ENCODE results near the gene TMEM59L.
A peak's percentile ranks its signal among the peaks of the same experiment; 100 is the strongest.

The TMEM59L gene

DNA sequence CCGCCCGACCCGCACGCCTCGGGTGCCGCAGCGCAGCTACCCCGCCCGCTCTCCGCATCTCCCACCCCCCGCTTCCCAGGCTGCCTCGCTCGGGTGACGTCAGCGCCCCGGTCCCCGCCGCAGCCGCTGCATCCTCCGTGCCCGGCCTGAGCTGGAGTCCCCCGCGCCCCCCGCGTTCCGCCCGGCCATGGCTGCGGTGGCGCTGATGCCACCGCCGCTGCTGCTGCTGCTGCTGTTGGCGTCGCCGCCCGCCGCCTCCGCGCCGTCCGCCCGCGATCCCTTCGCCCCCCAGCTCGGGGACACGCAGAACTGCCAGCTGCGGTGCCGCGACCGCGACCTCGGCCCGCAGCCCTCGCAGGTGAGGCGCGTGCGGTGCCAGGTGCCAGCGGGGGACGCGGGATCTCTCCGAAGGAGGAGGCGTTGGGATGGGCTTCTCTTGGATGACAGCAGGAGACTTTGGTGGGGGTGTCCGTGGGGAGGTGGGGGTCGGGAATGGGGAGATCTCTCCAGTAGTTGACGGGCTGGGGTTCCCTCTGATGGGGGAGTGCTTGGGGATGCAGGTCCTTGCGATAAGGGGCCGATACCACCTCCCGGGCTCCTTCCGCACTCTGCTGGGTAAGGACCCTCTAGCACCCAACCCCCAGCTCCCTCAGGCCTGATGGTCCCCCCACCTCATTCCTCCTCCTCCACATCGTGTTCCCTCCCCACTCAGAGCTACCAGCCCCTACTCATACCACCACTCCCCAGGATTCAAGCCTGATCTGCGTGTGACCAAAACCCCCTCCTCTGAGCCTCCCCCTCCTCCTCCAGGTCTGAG is at the start of gene TMEM59L:
TMEM59L (plus strand) TSS at position 99 of the 817 bp plus-strand sequence; CDS start at position 188, 89 bp downstream.
- peak; percentile 21; the same call in 1 of the 2 replicates for TF ChIP-seq POLR2A (IDR thresholded peaks at IDR 0.05; ENCODE audit: low read depth, low read length)
- no peak for DNase-seq (ENCODE audit: insufficient read length, low spot score)
- no peak for FAIRE-seq

DNA sequence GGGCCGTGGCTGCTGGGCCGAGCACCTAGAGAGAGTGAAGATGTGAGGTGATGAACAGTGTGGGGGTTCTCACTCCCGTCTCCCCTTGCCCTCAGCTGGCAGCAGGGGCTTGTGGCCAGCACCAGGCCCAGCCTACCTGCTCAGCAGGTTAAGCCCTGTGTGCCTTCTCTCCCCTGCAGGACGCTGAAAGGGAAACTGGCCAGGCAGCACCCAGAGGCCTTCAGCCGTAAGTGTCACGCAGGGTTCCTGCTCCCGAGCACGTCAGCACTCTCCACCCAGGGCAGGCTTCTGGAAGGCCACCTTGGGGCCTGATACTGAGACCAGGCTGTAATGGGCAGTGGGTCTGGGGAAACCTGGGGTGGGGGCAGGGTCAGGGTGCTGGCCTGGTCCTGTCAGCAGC is 45.7 kb upstream of the TMEM59L start:
- FAIRE-seq, result no peak
- DNase-seq (ENCODE audit: insufficient read length, low spot score), result no peak
- no peak for TF ChIP-seq POLR2A (IDR thresholded peaks at IDR 0.05; ENCODE audit: low read depth, low read length)

DNA sequence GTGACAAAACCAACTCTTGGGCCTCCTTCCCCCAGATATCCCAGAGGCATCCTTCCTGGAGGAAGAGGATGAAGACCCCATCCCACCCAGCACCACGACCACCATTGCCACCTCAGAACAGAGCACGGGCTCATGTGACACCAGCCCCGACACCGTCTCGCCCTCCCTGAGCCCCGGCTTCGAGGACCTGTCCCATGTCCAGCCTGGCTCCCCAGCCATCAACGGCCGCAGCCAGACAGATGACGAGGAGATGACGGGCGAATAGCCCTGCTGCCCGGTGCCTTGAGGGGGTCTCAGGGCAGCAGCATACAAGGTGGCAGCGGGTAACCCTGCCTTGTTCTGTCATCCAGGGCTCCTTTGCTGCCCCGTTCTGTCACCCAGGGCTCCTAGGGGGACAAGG is 44.3 kb upstream of the TMEM59L start:
- FAIRE-seq (no peak), DNase-seq (ENCODE audit: insufficient read length, low spot score) (no peak)
- TF ChIP-seq POLR2A (IDR thresholded peaks at IDR 0.05; ENCODE audit: low read depth, low read length), result no peak

DNA sequence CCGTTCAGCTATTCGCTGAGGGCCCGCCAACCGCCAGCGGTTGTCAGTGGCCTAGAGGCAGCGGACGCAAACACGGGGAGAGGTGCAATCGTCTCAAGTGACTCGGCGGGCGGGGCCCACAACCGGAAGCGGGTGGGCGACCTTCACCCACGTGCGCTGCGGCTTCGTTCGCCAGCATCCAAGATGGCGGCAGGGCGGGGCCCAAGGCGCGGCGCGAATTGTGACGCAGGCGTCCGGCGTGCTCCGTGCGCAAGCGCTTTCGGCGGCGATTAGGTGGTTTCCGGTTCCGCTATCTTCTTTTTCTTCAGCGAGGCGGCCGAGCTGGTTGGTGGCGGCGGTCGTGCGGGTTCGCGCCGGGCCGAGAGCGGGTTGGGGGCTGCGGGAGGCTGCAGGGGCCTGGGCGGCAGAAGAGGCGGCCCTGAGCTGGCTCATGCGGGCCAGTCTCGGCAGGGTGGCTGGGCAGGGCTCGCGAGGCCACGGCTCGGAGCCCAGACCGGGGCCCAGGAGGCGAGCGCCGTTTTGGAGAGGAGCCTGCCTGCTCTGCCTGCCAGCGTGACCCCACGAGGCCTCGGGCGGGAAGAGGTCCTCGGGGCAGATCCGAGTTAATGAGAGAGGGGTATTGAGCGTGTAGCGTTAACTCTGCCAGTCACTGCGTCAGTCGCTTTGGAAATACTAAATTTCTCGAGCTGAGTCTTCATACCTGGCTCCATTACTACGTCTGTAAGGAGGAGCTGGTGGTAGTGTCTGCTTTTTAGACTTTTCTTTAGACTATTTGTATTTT is 40.9 kb upstream of the TMEM59L start, which contains the start of gene UBA52:
UBA52 (plus strand) TSS at position 294 of the 781 bp plus-strand sequence. CDS start 1,444 bp downstream, outside the sequence.
- DNase-seq (ENCODE audit: insufficient read length, low spot score) (peak; percentile 89), FAIRE-seq (no peak)
- TF ChIP-seq POLR2A (IDR thresholded peaks at IDR 0.05; ENCODE audit: low read depth, low read length), result peak; percentile 83

DNA sequence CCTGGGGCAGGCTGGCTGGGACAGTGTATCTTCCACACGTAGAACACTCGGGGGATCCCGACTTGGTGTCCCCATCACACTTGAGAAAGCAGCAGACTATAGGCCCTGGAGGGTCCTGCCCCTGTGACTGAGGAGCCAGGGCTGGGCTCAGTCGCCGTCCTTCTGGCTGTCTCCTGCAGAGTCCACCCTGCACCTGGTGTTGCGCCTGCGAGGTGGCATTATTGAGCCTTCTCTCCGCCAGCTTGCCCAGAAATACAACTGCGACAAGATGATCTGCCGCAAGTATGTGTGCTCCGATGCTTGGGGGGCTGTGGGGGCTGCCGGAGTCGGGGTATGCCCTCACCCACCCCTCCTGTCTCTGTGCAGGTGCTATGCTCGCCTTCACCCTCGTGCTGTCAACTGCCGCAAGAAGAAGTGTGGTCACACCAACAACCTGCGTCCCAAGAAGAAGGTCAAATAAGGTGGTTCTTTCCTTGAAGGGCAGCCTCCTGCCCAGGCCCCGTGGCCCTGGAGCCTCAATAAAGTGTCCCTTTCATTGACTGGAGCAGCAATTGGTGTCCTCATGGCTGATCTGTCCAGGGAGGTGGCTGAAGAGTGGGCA is 37.9 kb upstream of the TMEM59L start:
- FAIRE-seq (no peak), DNase-seq (ENCODE audit: insufficient read length, low spot score) (no peak)
- TF ChIP-seq POLR2A (IDR thresholded peaks at IDR 0.05; ENCODE audit: low read depth, low read length), result no peak

DNA sequence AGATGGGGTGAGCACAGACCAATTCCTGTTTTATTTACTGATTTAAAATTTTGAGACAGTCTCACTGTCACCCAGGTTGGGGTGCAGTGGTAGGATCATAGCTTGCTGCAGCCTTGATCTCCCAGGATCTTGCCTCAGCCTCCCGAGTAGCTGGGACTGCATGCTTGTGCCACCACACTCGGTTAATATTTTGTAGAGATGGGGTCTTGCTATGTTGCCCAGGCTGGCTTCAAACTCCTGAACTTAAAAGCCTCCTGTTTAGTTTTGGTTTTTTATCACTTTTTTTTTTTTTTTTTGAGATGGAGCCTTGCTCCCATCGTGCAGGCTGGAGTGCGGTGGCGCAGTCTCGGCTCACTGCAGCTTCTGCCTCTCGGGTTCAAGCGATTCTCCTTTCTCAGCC is 36.3 kb upstream of the TMEM59L start:
- FAIRE-seq (no peak), DNase-seq (ENCODE audit: insufficient read length, low spot score) (no peak)
- TF ChIP-seq POLR2A (IDR thresholded peaks at IDR 0.05; ENCODE audit: low read depth, low read length), result no peak

DNA sequence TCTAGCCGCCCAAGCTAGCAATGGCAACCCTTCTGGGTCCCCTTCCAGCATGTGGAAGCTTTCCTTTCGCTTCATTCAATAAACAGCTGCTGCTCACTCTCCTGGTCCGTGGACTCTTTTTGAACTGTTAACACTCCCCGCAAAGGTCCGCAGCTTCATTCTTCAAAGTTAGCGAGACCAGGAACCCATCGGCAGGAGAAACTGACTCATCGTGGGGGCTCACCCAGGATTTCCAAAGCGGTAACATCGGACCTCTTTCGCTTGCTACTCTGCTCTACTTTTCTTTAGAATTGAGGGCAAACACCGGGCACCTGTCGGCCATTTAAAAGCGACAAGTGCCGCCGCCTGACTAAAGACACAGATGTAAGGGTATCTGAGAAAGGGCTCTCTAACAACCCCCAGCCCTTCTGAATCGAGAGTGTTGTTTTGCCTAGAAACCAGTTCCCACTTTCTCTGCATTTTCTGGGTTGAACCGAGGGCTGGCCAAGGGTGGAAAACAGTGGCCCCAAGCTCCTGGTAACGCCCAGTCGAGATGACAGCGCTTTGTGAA is 35.2 kb upstream of the TMEM59L start:
- no peak for DNase-seq (ENCODE audit: insufficient read length, low spot score)
- no peak for TF ChIP-seq POLR2A (IDR thresholded peaks at IDR 0.05; ENCODE audit: low read depth, low read length)
- FAIRE-seq, result no peak

DNA sequence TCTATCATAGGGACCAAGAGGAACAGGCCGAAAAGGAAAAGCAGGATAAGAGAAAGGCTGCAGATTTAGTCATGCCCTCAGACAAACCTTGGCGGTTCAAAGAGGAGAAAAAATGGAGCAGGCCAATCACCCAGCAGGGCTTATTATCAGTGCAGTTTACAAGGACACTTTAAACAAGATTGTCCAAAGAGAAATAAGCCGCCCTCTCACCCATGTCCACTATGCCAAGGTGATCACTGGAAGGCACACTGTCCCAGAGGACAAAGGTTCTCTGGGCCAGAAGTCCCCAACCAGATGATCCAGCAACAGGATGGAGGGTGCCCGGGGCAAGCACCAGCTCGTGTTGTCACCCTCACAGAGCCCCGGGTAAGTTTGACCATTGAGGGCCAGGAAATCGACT is 32.4 kb upstream of the TMEM59L start:
- TF ChIP-seq POLR2A (IDR thresholded peaks at IDR 0.05; ENCODE audit: low read depth, low read length), result no peak
- FAIRE-seq, result no peak

DNA sequence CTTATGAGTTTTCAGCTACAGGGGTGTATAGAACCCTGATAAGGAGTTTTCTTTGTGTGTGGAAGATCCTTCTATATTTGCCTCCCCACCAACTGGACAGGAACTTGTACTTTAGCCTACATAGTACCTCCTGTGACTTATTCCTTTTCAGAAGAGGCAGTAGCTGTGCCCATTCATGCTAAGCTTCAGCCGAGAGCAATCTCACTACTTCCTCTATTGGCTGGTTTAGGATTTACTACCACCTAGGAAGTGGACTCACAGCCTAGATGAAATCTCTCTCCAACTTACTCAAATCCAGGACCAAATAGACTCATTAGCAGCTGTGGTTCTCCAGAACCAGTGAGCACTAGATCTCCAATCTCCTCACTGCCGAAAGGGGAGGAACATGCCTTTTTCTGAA is 26.4 kb upstream of the TMEM59L start:
- FAIRE-seq (no peak), DNase-seq (ENCODE audit: insufficient read length, low spot score) (no peak)
- no peak for TF ChIP-seq POLR2A (IDR thresholded peaks at IDR 0.05; ENCODE audit: low read depth, low read length)

More for the DNA sequence above, 32.4 kb upstream of the TMEM59L start:
- no peak for DNase-seq (ENCODE audit: insufficient read length, low spot score)

DNA sequence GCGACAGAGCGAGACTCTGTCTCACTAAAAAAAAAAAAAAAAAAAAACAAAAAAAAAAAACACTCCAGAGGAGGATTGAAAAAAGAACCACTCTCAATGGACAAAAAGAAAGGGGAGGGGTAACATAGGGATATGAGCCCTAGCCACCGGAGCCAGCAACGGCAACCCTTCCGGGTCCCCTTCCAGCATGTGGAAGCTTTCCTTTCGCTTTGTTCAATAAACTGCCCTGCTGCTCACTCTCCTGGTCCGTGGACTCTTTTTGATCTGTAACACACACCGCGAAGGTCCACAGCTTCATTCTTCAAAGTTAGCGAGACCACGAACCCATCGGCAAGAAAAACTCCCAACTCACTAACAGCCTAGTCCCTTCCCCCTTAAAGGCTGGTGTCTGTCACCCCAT is 25.1 kb upstream of the TMEM59L start:
- FAIRE-seq, result no peak
- no peak for TF ChIP-seq POLR2A (IDR thresholded peaks at IDR 0.05; ENCODE audit: low read depth, low read length)
- no peak for DNase-seq (ENCODE audit: insufficient read length, low spot score)

DNA sequence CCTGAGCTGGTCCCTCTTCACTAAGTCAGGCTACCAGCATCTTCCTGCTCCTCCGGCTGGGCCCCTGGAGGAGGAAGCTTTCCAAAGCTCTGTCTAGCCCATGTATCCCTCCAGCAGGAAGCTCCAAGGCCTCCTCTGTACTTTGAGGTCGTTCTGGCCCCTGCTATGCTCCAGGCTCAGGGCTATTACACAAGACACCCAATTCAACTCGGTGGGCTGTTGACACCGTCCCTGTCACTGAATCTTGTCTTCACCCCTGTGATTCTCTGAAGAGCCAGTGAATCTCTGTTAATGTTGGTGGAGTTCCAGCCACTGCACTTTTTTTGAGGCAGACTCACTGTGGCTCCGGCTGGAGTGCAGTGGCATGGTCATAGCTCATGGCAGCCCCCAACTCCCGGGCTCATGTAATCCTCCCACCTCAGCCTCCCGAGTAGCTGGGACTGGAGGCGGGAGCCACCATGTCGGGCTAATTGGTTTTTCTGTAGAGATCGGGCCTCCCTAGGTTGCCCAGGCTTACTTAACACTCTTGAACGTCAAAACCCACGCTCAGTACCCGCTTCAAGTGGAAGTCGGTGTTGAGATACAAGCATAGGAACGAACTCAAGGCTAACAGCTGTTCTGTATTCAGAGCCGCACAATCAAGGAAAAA is 24.6 kb upstream of the TMEM59L start:
- FAIRE-seq, result no peak
- DNase-seq (ENCODE audit: insufficient read length, low spot score), result no peak
- TF ChIP-seq POLR2A (IDR thresholded peaks at IDR 0.05; ENCODE audit: low read depth, low read length), result no peak

DNA sequence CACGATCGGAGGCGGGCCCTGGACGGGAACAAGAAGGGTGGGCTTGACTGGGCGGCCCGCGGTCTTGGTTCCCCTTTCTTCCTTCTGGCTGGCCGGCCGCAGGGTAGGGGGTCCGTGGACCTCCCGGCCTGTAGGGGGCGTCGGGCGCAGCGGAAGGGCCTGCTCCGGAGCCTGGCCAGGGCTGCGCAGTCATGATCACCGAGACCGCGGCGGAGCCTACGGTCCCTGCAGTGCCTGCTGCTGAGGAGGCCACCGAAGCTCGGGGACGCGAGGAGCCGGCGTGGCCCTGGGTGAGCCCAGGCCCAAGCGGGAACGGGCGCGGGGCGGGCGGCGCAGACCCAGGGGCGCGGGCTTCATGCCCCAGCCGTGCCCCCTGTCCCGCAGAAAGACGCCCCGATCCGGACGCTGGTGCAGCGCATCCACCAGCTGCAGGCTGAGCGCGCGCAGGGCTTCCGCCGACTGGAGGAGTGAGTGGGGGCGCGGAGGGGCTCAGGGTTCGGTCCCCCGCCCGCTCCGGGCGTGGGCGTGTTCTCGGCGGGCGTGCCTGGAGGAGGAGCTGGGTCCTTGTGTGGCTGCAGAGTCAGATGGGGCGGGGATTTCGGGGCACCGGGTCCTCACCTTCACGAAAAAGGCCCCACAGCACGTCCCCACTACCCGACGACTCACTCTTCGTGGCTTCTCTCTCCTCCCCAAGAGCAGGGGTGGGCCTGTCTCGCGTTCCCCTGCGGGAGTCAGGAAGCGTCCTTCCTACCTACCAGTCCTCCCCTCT is 23.9 kb upstream of the TMEM59L start, which contains the start of gene REX1BD:
REX1BD (plus strand) TSS at position 188 of the 769 bp plus-strand sequence; CDS start at position 192, 4 bp downstream.
- DNase-seq (ENCODE audit: insufficient read length, low spot score) (peak; percentile 78), FAIRE-seq (no peak)
- peak; percentile 79 for TF ChIP-seq POLR2A (IDR thresholded peaks at IDR 0.05; ENCODE audit: low read depth, low read length)

All from H54 (cell line).